OCI-LY7 (cell line): Measurements from ENCODE around the gene PANK3. TPM values are rescaled to one million over a fixed set of nuclear protein-coding genes. Genes with fewer than 3 reads are reported as not detected.

ENCODE experiments used
- BruUV-seq: library from RNA; stranded (reverse); fragments of 400-500 nt; replicated peaks from 2 replicates; lab custom pipeline; 2021; lab: Mats Ljungman, UMichigan
- CTCF ChIA-PET: fragments of 300-600 bp; sonication (Branson Sonifier 250); formaldehyde crosslinking; loops from one replicate; lab custom pipeline; 2022; ENCODE audit warnings: antibody characterized with exemption; ENCODE audit not compliant: unreplicated experiment; lab: Charles Lee
- POLR2A ChIA-PET: fragments of 300-600 bp; sonication (Branson Sonifier 250); formaldehyde crosslinking; loops from one replicate; lab custom pipeline; 2022; ENCODE audit warnings: antibody characterized with exemption; lab: Charles Lee
- DNase-seq: peaks from one replicate; pipeline ENCODE4 v3.0.0-alpha.2; 2015; ENCODE audit warnings: low spot score
- H2AFZ ChIP-seq: fragments of 200-600 bp; sonication (generic), shearing (Covaris generic); 2 replicates; pipeline ENCODE4 v1.6.1; 2014; ENCODE audit warnings: mild to moderate bottlenecking, antibody characterized with exemption, low read length, moderate library complexity
- H3K27ac ChIP-seq: fragments of 200-600 bp; sonication (generic); 2 replicates; pipeline ENCODE4 v1.5.1; 2014; ENCODE audit warnings: mixed run types, low read depth, mild to moderate bottlenecking, moderate library complexity, low read length, inconsistent platforms; ENCODE audit not compliant: poor library complexity, severe bottlenecking
- H3K36me3 ChIP-seq: fragments of 200-600 bp; sonication (generic); 2 replicates; pipeline ENCODE4 v1.6.1; 2014; ENCODE audit warnings: mild to moderate bottlenecking, antibody characterized with exemption, low read length, moderate library complexity, mixed read lengths; ENCODE audit not compliant: insufficient read depth
- H3K4me1 ChIP-seq: fragments of 200-600 bp; sonication (generic); 2 replicates; pipeline ENCODE4 v1.5.1; 2014; ENCODE audit warnings: mild to moderate bottlenecking, low read length; ENCODE audit not compliant: insufficient read depth, poor library complexity, severe bottlenecking
- H3K4me2 ChIP-seq: fragments of 200-600 bp; sonication (generic); 2 replicates; pipeline ENCODE4 v1.6.1; 2014; ENCODE audit warnings: mild to moderate bottlenecking, low read length
- H3K4me3 ChIP-seq: fragments of 200-600 bp; sonication (generic); 2 replicates; pipeline ENCODE4 v1.5.1; 2014; ENCODE audit warnings: mild to moderate bottlenecking, low read depth, low read length; ENCODE audit not compliant: poor library complexity, severe bottlenecking
- H3K79me2 ChIP-seq: fragments of 200-600 bp; sonication (generic); 2 replicates; pipeline ENCODE4 v1.6.1; 2016; ENCODE audit warnings: low read depth, mild to moderate bottlenecking, low read length, moderate library complexity, mixed read lengths; ENCODE audit not compliant: insufficient read depth
- H3K9me2 ChIP-seq: fragments of 200-600 bp; sonication (generic); 2 replicates; pipeline ENCODE4 v1.6.1; 2016; ENCODE audit warnings: mild to moderate bottlenecking, low read length, mixed read lengths; ENCODE audit not compliant: insufficient read depth
- H3K9me3 ChIP-seq: fragments of 200-600 bp; sonication (generic); 2 replicates; pipeline ENCODE4 v1.6.1; 2014; ENCODE audit warnings: mild to moderate bottlenecking, mixed run types, low read length, mixed read lengths
- H4K20me1 ChIP-seq: fragments of 200-600 bp; sonication (generic); 2 replicates; pipeline ENCODE4 v1.6.1; 2014; ENCODE audit warnings: mild to moderate bottlenecking, antibody characterized with exemption, low read length, moderate library complexity, mixed read lengths; ENCODE audit not compliant: insufficient read depth
- CTCF ChIP-seq: fragments of 200-600 bp; sonication (generic); conservative IDR thresholded peaks from 2 replicates; pipeline ENCODE4 v1.5.1; 2014; ENCODE audit warnings: mild to moderate bottlenecking, antibody characterized with exemption, low read length, moderate library complexity, mixed read lengths
- EZH2phosphoT487 ChIP-seq: fragments of 200-600 bp; sonication (generic); IDR thresholded peaks from 2 replicates; pipeline ENCODE4 v1.6.1; 2018; ENCODE audit warnings: low read depth, borderline replicate concordance, mild to moderate bottlenecking, mixed run types, antibody characterized with exemption, low read length, moderate library complexity, mixed read lengths
- intact Hi-C: fragments of 100-400 bp; cut with micrococcal nuclease; formaldehyde crosslinking; loops from one replicate; pipeline ENCODE4 v1.10.0; 2022; ENCODE audit not compliant: unreplicated experiment
- total RNA-seq, 2 experiments: library from RNA; depleted of rRNA in 1 of 2; stranded (reverse); fragments of >200 nt in 1 of 2; shearing (Covaris generic) in 1 of 2; gene quantifications; 2 replicates each; pipeline ENCODE4 v1.2.3, GENCODE V29; 2014 to 2022

PANK3 gene
- total RNA-seq, 2 experiments from 2014 or later, result 33.9 to 76.6 TPM

- intact Hi-C loops, result no loop called here
- POLR2A ChIA-PET, result no interaction called here
- Histone ChIP-seq H4K20me1 (no peaks in the 10 kb centered on the region), H3K4me2 (no peak overlapping the region), H3K27ac (no peak overlapping the region), H3K4me3 (no peak overlapping the region), H3K4me1 (no peaks in the 10 kb centered on the region), H3K36me3 (no peaks in the 10 kb centered on the region), H2AFZ (no peak overlapping the region), H3K79me2 (no peaks in the 10 kb centered on the region), H3K9me2 (no peaks in the 10 kb centered on the region), H3K9me3 (no peaks in the 10 kb centered on the region)
- CTCF ChIA-PET, result no interaction called here
- no peak for DNase-seq
- no TSS peak for BruUV-seq
- no peak for TF ChIP-seq EZH2phosphoT487
- TF ChIP-seq CTCF, result no peak
Observed at GRCh38 chr5:168592014-168592368, 12.8 kb upstream of the PANK3 start.

GRCh38 chr5:168591302-168592013 is 12.3 kb upstream of the PANK3 start:
- intact Hi-C loops, result no loop called here
- TF ChIP-seq CTCF, result no peak
- TF ChIP-seq EZH2phosphoT487, result no peak
- Histone ChIP-seq H3K9me3 (no peaks in the 10 kb centered on the region), H3K4me3 (no peak overlapping the region), H3K4me1 (no peaks in the 10 kb centered on the region), H3K4me2 (no peak overlapping the region), H4K20me1 (no peaks in the 10 kb centered on the region), H3K36me3 (no peaks in the 10 kb centered on the region), H3K79me2 (no peaks in the 10 kb centered on the region), H2AFZ (no peak overlapping the region), H3K27ac (no peak overlapping the region), H3K9me2 (no peaks in the 10 kb centered on the region)
- CTCF ChIA-PET, result no interaction called here
- POLR2A ChIA-PET, result interaction anchor here (0.6 kb wide), 1 partner anchor 121 kb away, joined by 4 read pairs; no protein-coding TSS in a partner anchor
- no peak for DNase-seq
- BruUV-seq, result no TSS peak

GRCh38 chr5:168590666-168591065 is 11.5 kb upstream of the PANK3 start:
- H2AFZ ChIP-seq, result no peak overlapping the region
- no peak overlapping the region for H3K4me3 ChIP-seq
- H3K9me3 ChIP-seq, result no peaks in the 10 kb centered on the region
- H4K20me1 ChIP-seq, result no peaks in the 10 kb centered on the region
- no peak for DNase-seq
- CTCF ChIA-PET, result no interaction called here
- H3K4me1 ChIP-seq, result no peaks in the 10 kb centered on the region
- TF ChIP-seq CTCF (no peak), EZH2phosphoT487 (no peak)
- H3K27ac ChIP-seq, result no peak overlapping the region
- no TSS peak for BruUV-seq
- POLR2A ChIA-PET, result no interaction called here
- H3K79me2 ChIP-seq, result no peaks in the 10 kb centered on the region
- intact Hi-C loops, result no loop called here
- H3K36me3 ChIP-seq, result no peaks in the 10 kb centered on the region
- no peak overlapping the region for H3K4me2 ChIP-seq
- no peaks in the 10 kb centered on the region for H3K9me2 ChIP-seq
